Cardiac muscle cell (in vitro differentiated cells and primary cell): ENCODE measurements around the gene MAPT. TPM values are rescaled to one million over a fixed set of nuclear protein-coding genes. Genes with fewer than 3 reads are reported as not detected.

Source experiments
- DNase-seq, 2 donors: peaks; one replicate each; pipeline versions ENCODE4 v3.0.0 to v3.0.0-alpha.2; 2010 to 2017; ENCODE audit warnings: low read depth in 1 of 2, low spot score in 1 of 2
- H3K27ac ChIP-seq: fragments of 200-600 bp; sonication (generic); 2 replicates; pipeline ENCODE4 v1.5.1; 2016
- H3K27me3 ChIP-seq: fragments of 200-600 bp; sonication (generic); 2 replicates; pipeline ENCODE4 v1.6.0; 2016; ENCODE audit warnings: control low read depth
- H3K36me3 ChIP-seq: fragments of 200-600 bp; sonication (generic); 2 replicates; pipeline ENCODE4 v1.5.1; 2016; ENCODE audit warnings: control low read depth
- H3K4me1 ChIP-seq: fragments of 200-600 bp; sonication (generic); 2 replicates; pipeline ENCODE4 v1.8.1; 2017; ENCODE audit warnings: low read depth, mild to moderate bottlenecking, mixed run types
- H3K4me3 ChIP-seq: fragments of 200-600 bp; sonication (generic); 2 replicates; pipeline ENCODE4 v1.5.1; 2016; ENCODE audit warnings: mild to moderate bottlenecking
- H3K9me3 ChIP-seq: fragments of 200-600 bp; sonication (generic); 2 replicates; pipeline ENCODE4 v1.5.1; 2017; ENCODE audit warnings: low read depth, mild to moderate bottlenecking, control low read depth
- CTCF ChIP-seq: IDR thresholded peaks from 2 replicates; pipeline ENCODE4 v1.5.1; 2012; ENCODE audit warnings: low read depth, mild to moderate bottlenecking, low read length
- polyA plus RNA-seq: library from polyadenylated mRNA; unstranded; fragments of >200 nt; fragmentation: Nextera tagmentation; extraction: Ambion mirVana; gene quantifications from 2 replicates; pipeline ENCODE4 v1.2.1, GENCODE V29; 2016
- total RNA-seq: library from RNA; depleted of rRNA; stranded (reverse); fragments of >200 nt; gene quantifications from 2 replicates; pipeline ENCODE4 v1.2.3, GENCODE V29; 2016

The MAPT gene
- total and polyA plus RNA-seq, 2 experiments from 2014 or later = 1.3 to 1.9 TPM

- Histone ChIP-seq H3K9me3 (no peaks in the 10 kb centered on the region), H3K27ac (no peak overlapping the region), H3K36me3 (no peaks in the 10 kb centered on the region), H3K4me3 (no peak overlapping the region), H3K27me3 (no peaks in the 10 kb centered on the region), H3K4me1 (peaks cover 6% of the 10 kb centered on the region)
- no peak for DNase-seq
- TF ChIP-seq CTCF = no peak
These were observed 79.8 kb downstream of the MAPT start for GRCh38 chr17:45973946-45974859.

GRCh38 chr17:45974916-45975630 is 80.7 kb downstream of the MAPT start:
- no peak for TF ChIP-seq CTCF
- Histone ChIP-seq H3K4me1 (peaks cover 6% of the 10 kb centered on the region), H3K36me3 (no peaks in the 10 kb centered on the region), H3K27me3 (no peaks in the 10 kb centered on the region), H3K9me3 (no peaks in the 10 kb centered on the region), H3K27ac (no peak overlapping the region), H3K4me3 (no peak overlapping the region)
- DNase-seq = no peak

DNA sequence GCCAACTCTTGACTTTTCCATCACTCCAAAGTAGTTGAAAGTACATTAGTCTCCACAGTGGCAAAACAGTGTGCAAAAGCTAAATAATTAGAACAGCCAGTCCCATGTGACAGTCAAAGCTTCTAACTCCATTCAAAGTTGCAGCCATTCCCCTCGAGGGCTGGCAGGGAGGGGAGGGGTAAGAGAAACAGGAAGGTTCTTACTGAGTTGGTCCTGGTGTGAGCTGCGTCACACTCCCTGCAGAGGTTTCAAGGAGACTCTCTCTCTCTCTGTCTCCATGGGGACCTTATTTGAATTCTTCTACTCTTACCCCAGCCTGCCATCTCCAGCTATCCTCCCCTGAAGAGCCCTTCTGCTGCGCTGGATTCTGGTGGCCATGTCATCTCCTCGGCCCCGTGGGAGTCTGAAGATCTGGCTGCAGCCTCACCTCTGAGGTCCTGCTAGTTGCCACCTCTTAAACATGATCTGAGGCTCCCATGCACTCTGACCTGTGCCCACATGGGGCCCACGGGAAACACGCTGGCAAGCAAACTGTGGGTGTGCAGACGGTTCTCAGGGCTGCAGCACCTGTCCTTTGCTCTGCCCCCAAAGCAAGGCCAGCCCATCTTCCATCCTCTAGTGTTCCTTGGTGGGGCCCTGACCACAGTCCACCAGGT is 81.4 kb downstream of the MAPT start:
- no peak for TF ChIP-seq CTCF
- no peak for DNase-seq
- H3K9me3 ChIP-seq = no peaks in the 10 kb centered on the region
- H3K27me3 ChIP-seq = no peaks in the 10 kb centered on the region
- peaks cover 6% of the 10 kb centered on the region for H3K4me1 ChIP-seq
- no peak overlapping the region for H3K27ac ChIP-seq
- H3K36me3 ChIP-seq = no peaks in the 10 kb centered on the region
- H3K4me3 ChIP-seq = no peak overlapping the region

DNA sequence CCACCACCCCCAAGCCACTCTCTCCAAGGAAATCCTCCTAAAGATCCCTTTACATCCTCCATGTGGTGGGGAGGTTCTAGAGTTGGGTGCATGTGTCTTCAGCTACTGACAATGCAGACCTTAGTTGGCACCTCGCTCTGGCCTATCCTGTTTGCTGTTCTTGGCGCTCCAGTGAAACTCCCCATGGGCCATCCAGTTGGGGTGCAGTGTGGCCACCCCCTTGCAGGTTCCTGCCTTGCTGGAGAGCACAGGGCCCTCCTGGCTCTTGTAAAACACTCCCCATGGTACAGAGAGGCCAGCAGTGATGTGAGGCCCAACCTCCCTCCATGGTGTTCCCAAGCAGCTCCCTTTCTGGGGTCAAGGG is 82.0 kb downstream of the MAPT start:
- no peak for TF ChIP-seq CTCF
- no peak for DNase-seq
- no peaks in the 10 kb centered on the region for H3K27me3 ChIP-seq
- H3K4me3 ChIP-seq = no peak overlapping the region
- peaks cover 6% of the 10 kb centered on the region for H3K4me1 ChIP-seq
- H3K9me3 ChIP-seq = no peaks in the 10 kb centered on the region
- no peaks in the 10 kb centered on the region for H3K36me3 ChIP-seq
- H3K27ac ChIP-seq = no peak overlapping the region

DNA sequence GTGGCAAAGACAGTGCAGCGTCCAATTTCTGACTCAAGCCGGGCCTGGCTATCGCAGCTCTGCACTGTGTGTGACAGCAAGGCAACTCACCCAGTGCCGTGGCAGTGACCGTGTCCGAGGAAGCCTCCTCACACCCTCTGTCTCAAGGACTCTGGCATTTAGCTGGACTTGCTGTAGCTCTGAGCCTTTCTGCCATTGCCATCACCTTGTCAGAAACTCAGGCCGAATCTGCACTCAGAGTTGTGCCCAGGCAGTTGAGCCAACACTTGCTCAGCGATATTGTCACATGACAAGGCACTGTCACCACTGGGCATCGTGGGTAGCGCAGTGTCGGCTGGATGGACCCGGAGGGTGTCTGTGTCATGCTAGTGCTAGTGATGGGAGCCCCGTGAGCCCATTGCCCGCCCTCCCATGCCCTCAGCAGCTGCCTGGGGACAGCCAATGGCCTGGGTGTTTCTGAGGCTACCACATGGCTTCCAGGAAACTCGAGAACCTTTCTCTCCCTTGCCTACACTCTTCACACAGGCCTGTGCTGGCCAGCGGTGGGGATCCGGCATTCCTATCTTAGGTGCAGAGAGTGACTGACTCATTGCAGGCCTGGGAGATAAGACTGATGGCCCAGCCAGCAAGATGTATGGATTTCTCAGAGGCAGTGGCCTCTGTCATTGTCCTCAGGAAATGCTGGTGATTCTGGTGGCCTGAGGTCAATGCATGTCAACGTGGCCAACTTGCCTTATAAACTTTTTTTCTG is 82.6 kb downstream of the MAPT start:
- Histone ChIP-seq H3K36me3 (no peaks in the 10 kb centered on the region), H3K4me3 (no peak overlapping the region), H3K27ac (no peak overlapping the region), H3K9me3 (no peaks in the 10 kb centered on the region), H3K27me3 (no peaks in the 10 kb centered on the region), H3K4me1 (peaks cover 6% of the 10 kb centered on the region)
- peak; percentile 15 to 40 for DNase-seq
- no peak for TF ChIP-seq CTCF
